IMR-90 (cell line): ENCODE results near the gene FSD1L. TPM values are rescaled to one million over a fixed set of nuclear protein-coding genes. Genes with fewer than 3 reads are reported as not detected.

Experiments used
- ATAC-seq: fragments of 200-7000 bp; cut with Tn5 transposase; 2 replicates; pipeline ENCODE4 v1.9.1; 2020; ENCODE audit warnings: low read depth, mild to moderate bottlenecking, moderate library complexity
- BruUV-seq: library from RNA; stranded (reverse); fragments of 400-500 nt; replicated peaks from 2 replicates; lab custom pipeline; 2021; lab: Mats Ljungman, UMichigan
- CTCF ChIA-PET: fragments of 300-600 bp; formaldehyde crosslinking; extraction: SDS; loops from one replicate; lab custom pipeline; 2021; ENCODE audit warnings: antibody characterized with exemption; lab: Yijun Ruan, JAX
- POLR2A ChIA-PET: fragments of 300-600 bp; sonication (Branson Sonifier 250); formaldehyde crosslinking; loops from one replicate; lab custom pipeline; 2022; ENCODE audit warnings: antibody characterized with exemption; ENCODE audit not compliant: unreplicated experiment; lab: Charles Lee
- DNase-seq: peaks from one replicate; pipeline ENCODE4 v3.0.0; 2013
- H2AFZ ChIP-seq: replicated peaks from 2 replicates; pipeline ENCODE3; 2013; ENCODE audit warnings: low read length, mild to moderate bottlenecking; ENCODE audit not compliant: poor library complexity
- H2AK5ac ChIP-seq: 2 replicates; pipeline ENCODE4 v1.6.1; 2013; ENCODE audit warnings: low read depth, low read length, inconsistent platforms
- H2AK9ac ChIP-seq: replicated peaks from 2 replicates; pipeline ENCODE3; 2013; ENCODE audit warnings: mild to moderate bottlenecking, low read depth, low read length, moderate library complexity; ENCODE audit not compliant: poor library complexity
- H2BK120ac ChIP-seq: 2 replicates; pipeline ENCODE4 v1.6.1; 2013; ENCODE audit warnings: low read depth, low read length, inconsistent platforms
- H2BK15ac ChIP-seq: 3 replicates; pipeline ENCODE4 v1.6.1; 2013; ENCODE audit warnings: low read depth, low read length, inconsistent platforms
- H2BK20ac ChIP-seq: 2 replicates; pipeline ENCODE4 v1.6.1; 2013; ENCODE audit warnings: low read depth, mild to moderate bottlenecking, inconsistent platforms, low read length, moderate library complexity
- H2BK5ac ChIP-seq: 2 replicates; pipeline ENCODE4 v1.6.1; 2013; ENCODE audit warnings: mild to moderate bottlenecking, low read depth, low read length, inconsistent platforms; ENCODE audit not compliant: poor library complexity, severe bottlenecking
- H3K14ac ChIP-seq: replicated peaks from 2 replicates; pipeline ENCODE4 v1.6.1; 2013; ENCODE audit warnings: low read depth, low read length, inconsistent platforms
- H3K18ac ChIP-seq: 2 replicates; pipeline ENCODE4 v1.6.1; 2013; ENCODE audit warnings: low read depth, low read length, control low read depth
- H3K23ac ChIP-seq: 2 replicates; pipeline ENCODE4 v1.6.1; 2013; ENCODE audit warnings: low read depth, low read length, inconsistent platforms
- H3K27ac ChIP-seq: 2 replicates; pipeline ENCODE4 v1.5.1; 2013; ENCODE audit warnings: mild to moderate bottlenecking, control low read depth, low read length; ENCODE audit not compliant: insufficient read depth
- H3K27me3 ChIP-seq: 2 replicates; pipeline ENCODE4 v1.6.1; 2013; ENCODE audit warnings: low read length; ENCODE audit not compliant: control insufficient read depth, insufficient read depth
- H3K36me3 ChIP-seq: 2 replicates; pipeline ENCODE4 v1.6.1; 2013; ENCODE audit warnings: low read length, mixed read lengths; ENCODE audit not compliant: control insufficient read depth, insufficient read depth
- H3K4ac ChIP-seq: 2 replicates; pipeline ENCODE4 v1.6.1; 2013; ENCODE audit warnings: low read depth, low read length, inconsistent platforms
- H3K4me1 ChIP-seq: 2 replicates; pipeline ENCODE4 v1.6.1; 2013; ENCODE audit warnings: low read length, mixed read lengths; ENCODE audit not compliant: control insufficient read depth, insufficient read depth
- H3K4me2 ChIP-seq: 2 replicates; pipeline ENCODE4 v1.6.1; 2013; ENCODE audit warnings: low read depth, mild to moderate bottlenecking, control low read depth, low read length, moderate library complexity
- H3K4me3 ChIP-seq: 2 replicates; pipeline ENCODE4 v1.5.1; 2013; ENCODE audit warnings: low read depth, mild to moderate bottlenecking, control low read depth, low read length, moderate library complexity; ENCODE audit not compliant: insufficient read depth
- H3K56ac ChIP-seq: 2 replicates; pipeline ENCODE4 v1.6.1; 2013; ENCODE audit warnings: low read length, inconsistent platforms; ENCODE audit not compliant: insufficient read depth; ENCODE audit errors: extremely low read depth
- H3K79me1 ChIP-seq, 2 experiments: 2 replicates each; pipeline ENCODE4 v1.6.1; 2013; ENCODE audit warnings: low read length in 2 of 2, inconsistent platforms in 1 of 2, low read depth in 1 of 2
- H3K9ac ChIP-seq: 2 replicates; pipeline ENCODE4 v1.6.1; 2013; ENCODE audit warnings: low read depth, low read length, control low read depth
- H3K9me1 ChIP-seq: 2 replicates; pipeline ENCODE4 v1.6.1; 2013; ENCODE audit warnings: low read length, inconsistent platforms; ENCODE audit not compliant: insufficient read depth
- H3K9me3 ChIP-seq: 2 replicates; pipeline ENCODE4 v1.6.1; 2013; ENCODE audit warnings: low read length; ENCODE audit not compliant: control insufficient read depth, insufficient read depth
- H4K20me1 ChIP-seq: 2 replicates; pipeline ENCODE4 v1.6.1; 2013; ENCODE audit warnings: low read length, inconsistent platforms; ENCODE audit not compliant: insufficient read depth
- H4K5ac ChIP-seq: 2 replicates; pipeline ENCODE4 v1.6.1; 2013; ENCODE audit warnings: mild to moderate bottlenecking, low read depth, low read length, control low read depth
- H4K8ac ChIP-seq, 2 experiments: 2 replicates each; pipeline ENCODE4 v1.6.1; 2013; ENCODE audit warnings: low read depth in 2 of 2, low read length in 2 of 2, control low read depth in 1 of 2, inconsistent platforms in 1 of 2
- H4K91ac ChIP-seq: 2 replicates; pipeline ENCODE4 v1.6.1; 2013; ENCODE audit warnings: low read depth, low read length, inconsistent platforms; ENCODE audit not compliant: insufficient read depth
- BHLHE40 ChIP-seq: fragments of 150-350 bp; IDR thresholded peaks from 2 replicates; pipeline ENCODE4 v1.6.1; 2016; ENCODE audit warnings: mild to moderate bottlenecking, low read depth, low read length
- CEBPB ChIP-seq: IDR thresholded peaks from 2 replicates; pipeline ENCODE4 v1.6.1; 2012; ENCODE audit warnings: low read depth, low read length, improper control_type of control experiment
- CHD1 ChIP-seq: IDR thresholded peaks from 2 replicates; pipeline ENCODE4 v1.6.1; 2012; ENCODE audit warnings: low read depth, low read length, improper control_type of control experiment
- FOS ChIP-seq: fragments of 150-350 bp; IDR thresholded peaks from 2 replicates; pipeline ENCODE4 v1.6.1; 2016; ENCODE audit warnings: low read depth, low read length
- MAFK ChIP-seq: IDR thresholded peaks from 2 replicates; pipeline ENCODE4 v1.6.1; 2012; ENCODE audit warnings: low read depth, low read length, improper control_type of control experiment
- NFE2L2 ChIP-seq: fragments of 150-350 bp; IDR thresholded peaks from 2 replicates; pipeline ENCODE4 v1.6.1; 2016; ENCODE audit warnings: low read depth, mild to moderate bottlenecking, low read length
- POLR2A ChIP-seq: IDR thresholded peaks from 2 replicates; pipeline ENCODE4 v1.6.1; 2012; ENCODE audit warnings: mild to moderate bottlenecking, low read depth, low read length
- RAD21 ChIP-seq: IDR thresholded peaks from 2 replicates; pipeline ENCODE4 v1.6.1; 2012; ENCODE audit warnings: low read length, improper control_type of control experiment
- RCOR1 ChIP-seq: IDR thresholded peaks from 2 replicates; pipeline ENCODE4 v1.6.1; 2012; ENCODE audit warnings: mild to moderate bottlenecking, low read length, improper control_type of control experiment; ENCODE audit not compliant: insufficient replicate concordance
- RFX5 ChIP-seq: IDR thresholded peaks from 2 replicates; pipeline ENCODE4 v1.8.0; 2012; ENCODE audit warnings: low read depth, mild to moderate bottlenecking, low read length, moderate library complexity
- SMC3 ChIP-seq: fragments of 150-350 bp; IDR thresholded peaks from 2 replicates; pipeline ENCODE4 v1.6.1; 2016; ENCODE audit warnings: low read depth, mild to moderate bottlenecking, antibody characterized with exemption, low read length, moderate library complexity
- WGBS, 2 experiments: methylation state at CpG; one replicate each; pipeline versions ENCODE4 v1.1.5 to v1.1.7; 2013; ENCODE audit warnings: missing lambda C conversion rate in 2 of 2; ENCODE audit not compliant: insufficient read length in 1 of 2; ENCODE audit errors: extremely low coverage in 2 of 2; 5-methylcytosine and 5-hydroxymethylcytosine counted together
- dilution Hi-C: fragments of 300-500 bp; cut with HindIII; formaldehyde crosslinking; loops from one replicate; pipeline ENCODE4 v1.14.3; 2018; ENCODE audit warnings: low sequenced_read_pairs; ENCODE audit not compliant: unreplicated experiment
- in situ Hi-C: fragments of 300-500 bp; cut with MboI; formaldehyde crosslinking; loops from 3 replicates; pipeline ENCODE4 v1.14.3; 2019; ENCODE audit warnings: low sequenced_read_pairs, inconsistent platforms, mixed read lengths
- intact Hi-C: fragments of 100-400 bp; cut with micrococcal nuclease; formaldehyde crosslinking; loops from 2 replicates; pipeline ENCODE4 v1.10.0; 2022
- polyA plus RNA-seq, 3 experiments: library from polyadenylated mRNA; depleted of rRNA; stranded (reverse); fragments of >200 nt; gene quantifications; 2 replicates each; pipeline ENCODE4 v1.2.3, GENCODE V29; 2012; ENCODE audit warnings: low replicate concordance in 1 of 3
- total RNA-seq: library from RNA; depleted of rRNA; stranded (reverse); fragments of >200 nt; gene quantifications from 2 replicates; pipeline ENCODE4 v1.2.3, GENCODE V29; 2012
- TF ChIP-seq, protein P1 (sequence below): fragments of 150-350 bp; IDR thresholded peaks from 2 replicates; pipeline ENCODE4 v1.6.1; 2016; ENCODE audit warnings: low read depth, mild to moderate bottlenecking, low read length, moderate library complexity, borderline replicate concordance
- TF ChIP-seq, protein P2 (sequence below): conservative IDR thresholded peaks from 2 replicates; pipeline ENCODE4 v1.5.1; 2012; ENCODE audit warnings: mild to moderate bottlenecking, low read depth, low read length, improper control_type of control experiment
- TF ChIP-seq, protein P3 (sequence below): fragments of 150-350 bp; IDR thresholded peaks from 2 replicates; pipeline ENCODE4 v1.6.1; 2017; ENCODE audit warnings: mild to moderate bottlenecking, antibody characterized with exemption, low read length, low read depth

Gene FSD1L
- total and polyA plus RNA-seq, 2 of the 4 experiments (the other 2 are of a cell fraction): 1.4 to 2.9 TPM

DNA sequence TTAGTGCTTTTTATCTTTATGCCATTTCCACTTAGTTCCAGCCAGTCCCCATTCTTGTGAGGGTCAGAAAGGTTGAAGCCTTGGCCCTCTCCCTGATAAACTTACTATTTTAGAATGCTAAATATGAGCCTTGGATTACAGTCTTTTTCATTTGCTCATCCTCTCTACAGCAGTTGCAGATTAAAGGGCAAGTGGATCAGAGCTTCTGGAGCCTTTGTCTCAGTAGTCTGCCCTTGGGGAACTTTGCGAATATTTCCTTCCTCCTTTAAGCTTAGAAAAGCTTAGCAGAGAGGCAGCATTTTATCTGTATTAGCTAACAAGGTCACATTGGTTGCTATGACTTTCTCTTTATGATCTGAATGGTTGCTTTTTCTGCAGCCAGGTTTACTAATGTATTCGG is 11.5 kb downstream of the FSD1L start:
- H4K20me1 ChIP-seq: peaks cover 27% of the 10 kb centered on the region
- H3K23ac ChIP-seq: no peak overlapping the region
- H3K27ac ChIP-seq: no peak overlapping the region
- no peak overlapping the region for H4K91ac ChIP-seq
- no peak overlapping the region for H3K14ac ChIP-seq
- no peak overlapping the region for H2AFZ ChIP-seq
- H3K27me3 ChIP-seq: no peaks in the 10 kb centered on the region
- H3K9me3 ChIP-seq: peaks cover 5% of the 10 kb centered on the region; the same call in 1 of the 2 replicates
- H3K79me1 ChIP-seq: peaks cover 42 to 45% of the 10 kb centered on the region in 2 experiments
- no peak overlapping the region for H4K8ac ChIP-seq
- H3K18ac ChIP-seq: no peak overlapping the region
- H2AK9ac ChIP-seq: no peak overlapping the region
- H3K4ac ChIP-seq: no peak overlapping the region
- DNase-seq (no peak), ATAC-seq (peak; percentile 57)
- H2BK5ac ChIP-seq: no peak overlapping the region
- H2BK15ac ChIP-seq: no peak overlapping the region
- ChIA-PET POLR2A (no interaction called here), CTCF (no interaction called here)
- TF ChIP-seq RCOR1 (no peak), NFE2L2 (no peak), SMC3 (no peak), BHLHE40 (no peak), POLR2A (no peak), CEBPB (no peak), CHD1 (no peak), RAD21 (no peak), RFX5 (no peak), MAFK (no peak), FOS (no peak)
- TF ChIP-seq, protein P1, sequence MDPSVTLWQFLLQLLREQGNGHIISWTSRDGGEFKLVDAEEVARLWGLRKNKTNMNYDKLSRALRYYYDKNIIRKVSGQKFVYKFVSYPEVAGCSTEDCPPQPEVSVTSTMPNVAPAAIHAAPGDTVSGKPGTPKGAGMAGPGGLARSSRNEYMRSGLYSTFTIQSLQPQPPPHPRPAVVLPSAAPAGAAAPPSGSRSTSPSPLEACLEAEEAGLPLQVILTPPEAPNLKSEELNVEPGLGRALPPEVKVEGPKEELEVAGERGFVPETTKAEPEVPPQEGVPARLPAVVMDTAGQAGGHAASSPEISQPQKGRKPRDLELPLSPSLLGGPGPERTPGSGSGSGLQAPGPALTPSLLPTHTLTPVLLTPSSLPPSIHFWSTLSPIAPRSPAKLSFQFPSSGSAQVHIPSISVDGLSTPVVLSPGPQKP: no peak
- TF ChIP-seq, protein P2, sequence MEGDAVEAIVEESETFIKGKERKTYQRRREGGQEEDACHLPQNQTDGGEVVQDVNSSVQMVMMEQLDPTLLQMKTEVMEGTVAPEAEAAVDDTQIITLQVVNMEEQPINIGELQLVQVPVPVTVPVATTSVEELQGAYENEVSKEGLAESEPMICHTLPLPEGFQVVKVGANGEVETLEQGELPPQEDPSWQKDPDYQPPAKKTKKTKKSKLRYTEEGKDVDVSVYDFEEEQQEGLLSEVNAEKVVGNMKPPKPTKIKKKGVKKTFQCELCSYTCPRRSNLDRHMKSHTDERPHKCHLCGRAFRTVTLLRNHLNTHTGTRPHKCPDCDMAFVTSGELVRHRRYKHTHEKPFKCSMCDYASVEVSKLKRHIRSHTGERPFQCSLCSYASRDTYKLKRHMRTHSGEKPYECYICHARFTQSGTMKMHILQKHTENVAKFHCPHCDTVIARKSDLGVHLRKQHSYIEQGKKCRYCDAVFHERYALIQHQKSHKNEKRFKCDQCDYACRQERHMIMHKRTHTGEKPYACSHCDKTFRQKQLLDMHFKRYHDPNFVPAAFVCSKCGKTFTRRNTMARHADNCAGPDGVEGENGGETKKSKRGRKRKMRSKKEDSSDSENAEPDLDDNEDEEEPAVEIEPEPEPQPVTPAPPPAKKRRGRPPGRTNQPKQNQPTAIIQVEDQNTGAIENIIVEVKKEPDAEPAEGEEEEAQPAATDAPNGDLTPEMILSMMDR: no peak
- TF ChIP-seq, protein P3, sequence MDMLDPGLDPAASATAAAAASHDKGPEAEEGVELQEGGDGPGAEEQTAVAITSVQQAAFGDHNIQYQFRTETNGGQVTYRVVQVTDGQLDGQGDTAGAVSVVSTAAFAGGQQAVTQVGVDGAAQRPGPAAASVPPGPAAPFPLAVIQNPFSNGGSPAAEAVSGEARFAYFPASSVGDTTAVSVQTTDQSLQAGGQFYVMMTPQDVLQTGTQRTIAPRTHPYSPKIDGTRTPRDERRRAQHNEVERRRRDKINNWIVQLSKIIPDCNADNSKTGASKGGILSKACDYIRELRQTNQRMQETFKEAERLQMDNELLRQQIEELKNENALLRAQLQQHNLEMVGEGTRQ: no peak
- H3K4me3 ChIP-seq: no peak overlapping the region
- no CpG with 5 or more reads among the region's 2 CpGs for WGBS, 2 experiments
- in situ Hi-C loops: no loop called here
- no TSS peak for BruUV-seq
- dilution Hi-C loops: no loop called here
- peaks cover 4% of the 10 kb centered on the region; the same call in 1 of the 2 replicates for H3K9me1 ChIP-seq
- peaks cover 4% of the 10 kb centered on the region for H3K4me1 ChIP-seq
- H3K36me3 ChIP-seq: peaks cover 6% of the 10 kb centered on the region
- intact Hi-C loops: no loop called here
- no peak overlapping the region for H2BK20ac ChIP-seq
- H3K4me2 ChIP-seq: no peak overlapping the region
- no peak overlapping the region for H3K56ac ChIP-seq
- no peak overlapping the region for H4K5ac ChIP-seq
- no peak overlapping the region for H2AK5ac ChIP-seq
- H3K9ac ChIP-seq: no peak overlapping the region
- H2BK120ac ChIP-seq: no peak overlapping the region
